HS-27A (cell line): Measurements from ENCODE around the gene CPEB3.
"Not testable (repeated sequence)": the region's sequence is repeated elsewhere in the genome, so short reads cannot be mapped to it uniquely, and the experiment has no call there.

Experiments used
- DNase-seq: peaks from one replicate; pipeline ENCODE4 v3.0.0-alpha.2; 2012; ENCODE audit warnings: low read depth, missing footprints

CPEB3 gene

GRCh38 chr10:92094960-92095359 lies 195.9 kb downstream of the CPEB3 start:
- DNase-seq = no peak

GRCh38 chr10:92091965-92092364 lies 198.9 kb downstream of the CPEB3 start:
- DNase-seq = no peak

GRCh38 chr10:92087750-92088395 lies 203.0 kb downstream of the CPEB3 start:
- DNase-seq = peak; percentile 26

GRCh38 chr10:92082583-92083280 lies 208.1 kb downstream of the CPEB3 start:
- no peak for DNase-seq

GRCh38 chr10:92081641-92082040 lies 209.2 kb downstream of the CPEB3 start:
- DNase-seq = no peak

GRCh38 chr10:92080244-92080643 lies 210.6 kb downstream of the CPEB3 start:
- no peak for DNase-seq

- DNase-seq = no peak
Measured at GRCh38 chr10:92079003-92079402, 211.9 kb downstream of the CPEB3 start.

- DNase-seq = no peak
Measured at GRCh38 chr10:92076722-92077121, 214.2 kb downstream of the CPEB3 start.

- DNase-seq = no peak
Measured at GRCh38 chr10:92075829-92076228, 215.0 kb downstream of the CPEB3 start.

- no peak for DNase-seq
Measured at GRCh38 chr10:92074126-92074887, 216.6 kb downstream of the CPEB3 start.

GRCh38 chr10:92068900-92069299 lies 222.0 kb downstream of the CPEB3 start:
- no peak for DNase-seq

GRCh38 chr10:92066386-92066785 lies 224.5 kb downstream of the CPEB3 start:
- DNase-seq = no peak

GRCh38 chr10:92064506-92064905 lies 226.4 kb downstream of the CPEB3 start:
- DNase-seq = no peak

- no peak for DNase-seq
Measured at GRCh38 chr10:92062273-92062672, 228.6 kb downstream of the CPEB3 start.

GRCh38 chr10:92054807-92055206 lies 236.1 kb downstream of the CPEB3 start:
- no peak for DNase-seq

GRCh38 chr10:92052741-92053140 lies 238.1 kb downstream of the CPEB3 start:
- DNase-seq = no peak

- no peak for DNase-seq
Measured at GRCh38 chr10:92052088-92052487, 238.8 kb downstream of the CPEB3 start.

- DNase-seq = no peak
Measured at GRCh38 chr10:92047215-92047614, 243.7 kb downstream of the CPEB3 start.

- DNase-seq = no peak
Measured at GRCh38 chr10:92045641-92046106, 245.2 kb downstream of the CPEB3 start.

GRCh38 chr10:92042541-92042940 lies 248.3 kb downstream of the CPEB3 start:
- DNase-seq = no peak

- DNase-seq = no peak
Measured at GRCh38 chr10:92038949-92039348, 251.9 kb downstream of the CPEB3 start.

- not testable (repeated sequence) for DNase-seq
Measured at GRCh38 chr10:92033070-92033469, 257.8 kb downstream of the CPEB3 start.

GRCh38 chr10:92031580-92031979 lies 259.3 kb downstream of the CPEB3 start:
- DNase-seq = no peak
